Lung (tissue), 12 donors: ENCODE measurements around the gene HFE. TPM values are rescaled to one million over a fixed set of nuclear protein-coding genes. Genes with fewer than 3 reads are reported as not detected.
A peak's percentile ranks its signal among the peaks of the same experiment; 100 is the strongest.

Source experiments
- ATAC-seq: fragments of 200-7000 bp; cut with Tn5 transposase; one replicate; pipeline ENCODE4 v1.9.1; 2020; ENCODE audit warnings: moderate number of reproducible peaks; ENCODE audit not compliant: insufficient read depth, low FRiP score
- DNase-seq, 3 donors: peaks; one replicate each; pipeline ENCODE4 v3.0.0-alpha.2; 2013 to 2017
- H3K27ac ChIP-seq, 2 donors: one replicate each; pipeline ENCODE4 v1.5.1; 2013; ENCODE audit warnings: mild to moderate bottlenecking in 2 of 2, moderate library complexity in 2 of 2, control low read depth in 1 of 2, inconsistent platforms in 1 of 2, low read depth in 1 of 2, low read length in 1 of 2
- H3K27me3 ChIP-seq, 3 donors: one replicate each; pipeline ENCODE4 v1.5.1; 2013; ENCODE audit warnings: low read length in 2 of 3; ENCODE audit not compliant: control insufficient read depth in 3 of 3, insufficient read depth in 3 of 3
- H3K36me3 ChIP-seq, 4 donors: one replicate each; pipeline ENCODE4 v1.5.1; 2013; ENCODE audit warnings: low read length in 4 of 4, mild to moderate bottlenecking in 1 of 4, moderate library complexity in 1 of 4; ENCODE audit not compliant: control insufficient read depth in 4 of 4, insufficient read depth in 4 of 4
- H3K4me1 ChIP-seq, 5 donors: one replicate each; pipeline ENCODE4 v1.5.1; 2013; ENCODE audit warnings: low read length in 5 of 5, mild to moderate bottlenecking in 2 of 5, moderate library complexity in 1 of 5; ENCODE audit not compliant: control insufficient read depth in 5 of 5, insufficient read depth in 5 of 5
- H3K4me3 ChIP-seq: one replicate; pipeline ENCODE4 v1.5.1; 2013; ENCODE audit warnings: mild to moderate bottlenecking, control low read depth, moderate library complexity
- H3K9ac ChIP-seq, 2 donors: one replicate each; pipeline ENCODE4 v1.5.1; 2013; ENCODE audit warnings: low read length in 2 of 2, control low read depth in 1 of 2; ENCODE audit not compliant: insufficient read depth in 1 of 2
- H3K9me3 ChIP-seq, 4 donors: one replicate each; pipeline ENCODE4 v1.5.1; 2013; ENCODE audit warnings: low read length in 3 of 4, mild to moderate bottlenecking in 1 of 4, moderate library complexity in 1 of 4; ENCODE audit not compliant: control insufficient read depth in 4 of 4, insufficient read depth in 3 of 4
- WGBS, 2 donors: extraction: QIAGEN DNeasy Blood & Tissue Kit; methylation state at CpG; one replicate each; pipeline ENCODE4 v1.1.7; 2013; 5-methylcytosine and 5-hydroxymethylcytosine counted together
- polyA plus RNA-seq, 2 donors: library from polyadenylated mRNA; stranded (reverse); fragments of 200-250 nt; gene quantifications; one replicate each; pipeline ENCODE4 v1.2.1, GENCODE V29; 2013
- total RNA-seq, 2 donors: library from RNA; depleted of rRNA in 1 of 2; stranded (reverse); fragments of >200 nt in 1 of 2; gene quantifications; one replicate each; pipeline ENCODE4 v1.2.1, GENCODE V29; 2014 to 2021
- TF ChIP-seq, protein P1 (sequence below): IDR thresholded peaks from 2 replicates; pipeline ENCODE4 v1.5.1; 2012; ENCODE audit warnings: mild to moderate bottlenecking; ENCODE audit errors: control extremely low read depth, extremely low read depth
- donor health status: control.
- donor health status: control.
- donor health status: Bipolar disorder and iron deficiency.
- donor health status: healthy.
- donor health status: DM: yes; HTN: yes; CAD: no.

Gene HFE
- total and polyA plus RNA-seq, 4 donors = 3.1 to 10.7 (median 7.0) TPM

DNA sequence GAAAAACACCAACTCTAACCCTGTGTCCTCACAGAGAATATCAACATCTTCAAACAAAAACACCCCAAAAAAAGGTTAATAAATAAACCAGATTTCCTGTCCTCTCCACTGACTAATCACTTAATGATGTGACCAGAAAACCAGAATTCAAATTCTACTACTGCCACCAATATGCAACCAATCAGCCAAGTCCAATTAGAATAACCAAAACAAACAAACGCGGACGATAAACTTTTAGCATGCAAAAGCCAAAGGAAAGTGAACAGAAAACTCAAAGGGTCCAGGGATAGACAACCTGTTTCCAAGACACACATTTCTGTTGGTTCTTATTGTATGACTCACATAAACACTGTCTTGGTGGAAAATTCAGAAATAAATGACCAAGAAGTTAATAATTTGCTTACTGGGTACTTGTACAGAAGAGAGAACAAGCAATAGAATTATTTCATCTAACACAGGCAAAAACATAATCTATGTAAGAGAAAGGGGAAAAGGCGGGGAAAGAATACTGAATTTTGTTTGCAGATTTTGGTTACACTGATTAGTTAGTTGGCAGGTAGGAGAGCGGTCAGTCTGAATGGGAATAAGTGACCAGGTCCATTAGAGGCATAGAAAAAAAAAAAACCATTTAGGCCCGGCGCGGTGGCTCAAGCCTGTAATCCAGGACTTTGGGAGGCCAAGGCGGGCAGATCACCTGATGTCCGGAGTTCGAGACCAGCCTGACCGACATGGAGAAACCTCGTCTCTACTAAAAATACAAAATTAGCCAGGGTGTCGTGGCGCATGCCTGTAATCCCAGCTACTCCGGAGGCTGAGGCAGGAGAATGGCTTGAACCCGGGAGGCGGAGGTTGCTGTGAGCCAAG is 34.1 kb downstream of the HFE start:
- peaks cover 0 to 7% (median 0%) of the 10 kb centered on the region in 5 donors for H3K4me1 ChIP-seq
- H3K9ac ChIP-seq = no peak overlapping the region
- H3K27me3 ChIP-seq = no peaks in the 10 kb centered on the region
- DNase-seq = peak in 1 of 3 donors; percentile 16
- no peak overlapping the region for H3K27ac ChIP-seq
- H3K9me3 ChIP-seq = no peaks in the 10 kb centered on the region
- peaks cover 0 to 9% (median 0%) of the 10 kb centered on the region in 4 donors for H3K36me3 ChIP-seq
- TF ChIP-seq, protein P1, sequence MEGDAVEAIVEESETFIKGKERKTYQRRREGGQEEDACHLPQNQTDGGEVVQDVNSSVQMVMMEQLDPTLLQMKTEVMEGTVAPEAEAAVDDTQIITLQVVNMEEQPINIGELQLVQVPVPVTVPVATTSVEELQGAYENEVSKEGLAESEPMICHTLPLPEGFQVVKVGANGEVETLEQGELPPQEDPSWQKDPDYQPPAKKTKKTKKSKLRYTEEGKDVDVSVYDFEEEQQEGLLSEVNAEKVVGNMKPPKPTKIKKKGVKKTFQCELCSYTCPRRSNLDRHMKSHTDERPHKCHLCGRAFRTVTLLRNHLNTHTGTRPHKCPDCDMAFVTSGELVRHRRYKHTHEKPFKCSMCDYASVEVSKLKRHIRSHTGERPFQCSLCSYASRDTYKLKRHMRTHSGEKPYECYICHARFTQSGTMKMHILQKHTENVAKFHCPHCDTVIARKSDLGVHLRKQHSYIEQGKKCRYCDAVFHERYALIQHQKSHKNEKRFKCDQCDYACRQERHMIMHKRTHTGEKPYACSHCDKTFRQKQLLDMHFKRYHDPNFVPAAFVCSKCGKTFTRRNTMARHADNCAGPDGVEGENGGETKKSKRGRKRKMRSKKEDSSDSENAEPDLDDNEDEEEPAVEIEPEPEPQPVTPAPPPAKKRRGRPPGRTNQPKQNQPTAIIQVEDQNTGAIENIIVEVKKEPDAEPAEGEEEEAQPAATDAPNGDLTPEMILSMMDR = no peak
- WGBS, 2 donors = 96 to 97% methylated on average over 18 of the region's 18 CpGs
- H3K4me3 ChIP-seq = no peak overlapping the region
- no peak for ATAC-seq

DNA sequence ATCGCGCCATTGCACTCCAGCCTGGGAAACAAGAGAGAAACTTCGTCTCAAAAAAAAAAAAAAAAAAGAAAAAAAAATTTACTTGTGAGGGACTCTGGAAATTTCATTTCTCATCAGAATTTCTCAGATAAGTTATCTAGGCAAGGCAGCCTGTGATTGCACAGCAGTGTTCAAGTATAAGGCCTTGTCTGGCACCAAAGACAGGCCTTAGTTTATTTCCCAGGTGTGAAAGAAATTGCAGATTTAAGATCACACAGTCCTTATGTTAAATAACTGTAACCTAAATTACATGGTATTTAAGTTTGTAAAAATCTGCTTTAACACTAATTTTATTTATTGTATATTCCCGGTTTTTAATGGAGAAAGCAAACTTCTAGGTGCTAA is 34.8 kb downstream of the HFE start:
- H3K27me3 ChIP-seq = no peaks in the 10 kb centered on the region
- H3K27ac ChIP-seq = no peak overlapping the region
- ATAC-seq (no peak), DNase-seq (peak in 1 of 3 donors; percentile 12)
- H3K36me3 ChIP-seq = peaks cover 0 to 9% (median 0%) of the 10 kb centered on the region in 4 donors
- H3K4me1 ChIP-seq = peaks cover 0 to 14% (median 0%) of the 10 kb centered on the region in 5 donors
- WGBS, 2 donors = 85 to 86% methylated on average over 4 of the region's 4 CpGs
- no peaks in the 10 kb centered on the region for H3K9me3 ChIP-seq
- TF ChIP-seq, protein P1 = no peak
- peak overlapping the region in 1 of 2 donors; percentile 100 for H3K9ac ChIP-seq
- no peak overlapping the region for H3K4me3 ChIP-seq

DNA sequence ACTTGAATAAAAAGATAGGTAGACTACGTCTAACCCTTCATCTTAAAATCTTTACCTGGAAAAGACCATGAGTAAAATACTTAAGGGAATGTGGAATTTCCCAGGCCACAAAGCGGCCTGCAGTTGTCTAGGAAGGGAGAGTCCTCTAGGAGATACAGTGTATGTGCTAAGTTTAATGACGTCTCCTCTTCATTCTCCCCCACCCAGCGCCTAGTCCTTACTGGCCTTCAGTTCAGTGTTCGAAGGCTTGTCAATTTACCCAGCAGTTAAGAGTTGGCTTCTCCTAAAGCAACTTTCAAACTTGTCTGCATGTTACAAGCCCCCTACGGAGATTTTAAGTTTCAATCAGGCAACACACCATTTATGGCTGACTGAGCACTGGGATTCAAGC is 35.2 kb downstream of the HFE start:
- TF ChIP-seq, protein P1 = no peak
- peaks cover 0 to 18% (median 0%) of the 10 kb centered on the region in 5 donors for H3K4me1 ChIP-seq
- H3K4me3 ChIP-seq = no peak overlapping the region
- no peaks in the 10 kb centered on the region for H3K27me3 ChIP-seq
- 67 to 69% methylated on average over 6 of the region's 6 CpGs for WGBS, 2 donors
- H3K27ac ChIP-seq = peak overlapping the region; percentile 92 to 96
- H3K36me3 ChIP-seq = peaks cover 0 to 9% (median 0%) of the 10 kb centered on the region in 4 donors
- ATAC-seq (no peak), DNase-seq (no peak)
- no peaks in the 10 kb centered on the region for H3K9me3 ChIP-seq
- peak overlapping the region; percentile 83 to 100 for H3K9ac ChIP-seq
